Measurements from ENCODE around the gene MEG3. TPM values are rescaled to one million over a fixed set of nuclear protein-coding genes. Genes with fewer than 3 reads are reported as not detected.

MEG3 gene
- total RNA-seq, 3 donors from 2014 or later (not counting 1 experiment from before 2014, with no cell fraction given): 1.0 to 6.6 (median 1.9) TPM

- intact Hi-C loops (cut with micrococcal nuclease): no loop called here
- TF ChIP-seq CTCF (IDR thresholded peaks at IDR 0.05): no peak
- H3K9me3 ChIP-seq (ENCODE audit: control insufficient read depth, insufficient read depth, low read length): no peaks in the 10 kb centered on the region
- no peaks in the 10 kb centered on the region for H3K4me1 Mint-ChIP-seq
- no peaks in the 10 kb centered on the region for H3K27me3 ChIP-seq (ENCODE audit: control insufficient read depth, insufficient read depth, low read length)
- H3K9me3 Mint-ChIP-seq: no peaks in the 10 kb centered on the region
- no peak overlapping the region for H3K27ac Mint-ChIP-seq
- H3K4me3 ChIP-seq (ENCODE audit: low read length): no peak overlapping the region
- no peak overlapping the region for H3K4me3 Mint-ChIP-seq
- 92% methylated on average over 22 of the region's 22 CpGs for whole genome bisulfite sequencing (ENCODE audit: insufficient coverage)
- no peaks in the 10 kb centered on the region for H3K36me3 Mint-ChIP-seq
- DNase-seq (no peak), ATAC-seq (no peak)
- no peaks in the 10 kb centered on the region for H3K4me1 ChIP-seq (ENCODE audit: control insufficient read depth, insufficient read depth, low read length)
- H3K27me3 Mint-ChIP-seq (ENCODE audit: low read depth in 2 of 2): no peaks in the 10 kb centered on the region
- no peak overlapping the region for H3K27ac ChIP-seq (ENCODE audit: low read length)
- no peaks in the 10 kb centered on the region for H3K36me3 ChIP-seq (ENCODE audit: control insufficient read depth, insufficient read depth, low read length)
These were observed 40.0 kb downstream of the MEG3 start for GRCh38 chr14:100865682-100866591.

GRCh38 chr14:100866666-100867630, 41.0 kb downstream of the MEG3 start:
- intact Hi-C loops (cut with micrococcal nuclease): no loop called here
- TF ChIP-seq CTCF (IDR thresholded peaks at IDR 0.05): no peak
- no peak for ATAC-seq
- Mint-ChIP-seq H3K27me3 (ENCODE audit: low read depth in 2 of 2) (no peaks in the 10 kb centered on the region), H3K9me3 (no peaks in the 10 kb centered on the region), H3K27ac (no peak overlapping the region), H3K4me1 (peaks cover 0 to 5% of the 10 kb centered on the region in 2 donors), H3K36me3 (no peaks in the 10 kb centered on the region), H3K4me3 (no peak overlapping the region)
- 88% methylated on average over 18 of the region's 18 CpGs for WGBS (ENCODE audit: insufficient coverage)
- no peaks in the 10 kb centered on the region for H3K27me3 ChIP-seq (ENCODE audit: control insufficient read depth, insufficient read depth, low read length)
- H3K4me3 ChIP-seq (ENCODE audit: low read length): no peak overlapping the region
- no peak for DNase-seq
- no peaks in the 10 kb centered on the region for H3K9me3 ChIP-seq (ENCODE audit: control insufficient read depth, insufficient read depth, low read length)
- H3K36me3 ChIP-seq (ENCODE audit: control insufficient read depth, insufficient read depth, low read length): no peaks in the 10 kb centered on the region
- no peak overlapping the region for H3K27ac ChIP-seq (ENCODE audit: low read length)
- no peaks in the 10 kb centered on the region for H3K4me1 ChIP-seq (ENCODE audit: control insufficient read depth, insufficient read depth, low read length)

GRCh38 chr14:100867631-100868315, 41.9 kb downstream of the MEG3 start:
- no peak for DNase-seq
- Mint-ChIP-seq H3K27me3 (ENCODE audit: low read depth in 2 of 2) (no peaks in the 10 kb centered on the region), H3K36me3 (no peaks in the 10 kb centered on the region), H3K4me1 (peaks cover 0 to 13% of the 10 kb centered on the region in 2 donors), H3K27ac (no peak overlapping the region), H3K9me3 (no peaks in the 10 kb centered on the region), H3K4me3 (no peak overlapping the region)
- Histone ChIP-seq H3K27me3 (ENCODE audit: control insufficient read depth, insufficient read depth, low read length) (no peaks in the 10 kb centered on the region), H3K9me3 (ENCODE audit: control insufficient read depth, insufficient read depth, low read length) (no peaks in the 10 kb centered on the region), H3K27ac (ENCODE audit: low read length) (no peak overlapping the region), H3K4me1 (ENCODE audit: control insufficient read depth, insufficient read depth, low read length) (no peaks in the 10 kb centered on the region), H3K4me3 (ENCODE audit: low read length) (no peak overlapping the region), H3K36me3 (ENCODE audit: control insufficient read depth, insufficient read depth, low read length) (no peaks in the 10 kb centered on the region)
- intact Hi-C loops (cut with micrococcal nuclease): no loop called here
- 90% methylated on average over 12 of the region's 13 CpGs for WGBS (ENCODE audit: insufficient coverage)
- TF ChIP-seq CTCF (IDR thresholded peaks at IDR 0.05): no peak
- no peak for ATAC-seq

All from natural killer cell (primary cell).